HCT116 (cell line): ENCODE results near the gene FAH. TPM values are rescaled to one million over a fixed set of nuclear protein-coding genes. Genes with fewer than 3 reads are reported as not detected.

Experiments
- ATAC-seq: fragments of 200-7000 bp; cut with Tn5 transposase; 2 replicates; pipeline ENCODE4 v1.9.1; 2020; ENCODE audit warnings: mild to moderate bottlenecking, moderate library complexity
- BruUV-seq: library from RNA; stranded (reverse); fragments of 400-500 nt; replicated peaks from 2 replicates; lab custom pipeline; 2021; lab: Mats Ljungman, UMichigan
- CTCF ChIA-PET: fragments of 300-600 bp; sonication (Branson Sonifier 250); formaldehyde crosslinking; loops from one replicate; lab custom pipeline; 2021; ENCODE audit warnings: antibody characterized with exemption; lab: Charles Lee
- POLR2A ChIA-PET: fragments of 300-600, 350-600 bp; sonication (Branson Sonifier 250); formaldehyde crosslinking; loops from one replicate; lab custom pipeline; 2021; ENCODE audit warnings: antibody characterized with exemption; lab: Charles Lee
- RAD21 ChIA-PET, 2 experiments: fragments of 300-600 bp; sonication (Branson Sonifier 250); formaldehyde crosslinking; loops; one replicate each; lab custom pipeline; 2023; ENCODE audit warnings: low total read pairs in 2 of 2; ENCODE audit not compliant: uncharacterized antibody in 2 of 2, unreplicated experiment in 2 of 2, low non-redundant PET in 1 of 2; lab: Charles Lee
- DNase-seq: peaks from one replicate; pipeline ENCODE4 v3.0.0-alpha.2; 2010; ENCODE audit warnings: low read depth, low spot score
- H2AFZ ChIP-seq: fragments of 200-600 bp; shearing (Covaris generic), sonication (generic); 2 replicates; pipeline ENCODE4 v1.6.1; 2017; ENCODE audit warnings: low read depth, mixed run types, mixed read lengths, antibody characterized with exemption, low read length; ENCODE audit not compliant: poor library complexity, severe bottlenecking
- H3K27ac ChIP-seq: 2 replicates; pipeline ENCODE4 v1.5.1; 2012; ENCODE audit warnings: low read depth, low read length
- H3K27me3 ChIP-seq: fragments of 200-600 bp; sonication (generic); 2 replicates; pipeline ENCODE4 v1.6.1; 2016; ENCODE audit warnings: mixed run types, low read length, mixed read lengths; ENCODE audit not compliant: insufficient read depth
- H3K36me3 ChIP-seq, 2 experiments: fragments of 200-500 bp in 1 of 2; fragments of 200-600 bp in 1 of 2; sonication (Bioruptor generic) in 1 of 2; sonication (generic) in 1 of 2; 2 replicates each; pipeline versions ENCODE4 v1.5.1 to v1.6.1; 2014 to 2016; ENCODE audit warnings: low read length in 2 of 2, inconsistent platforms in 1 of 2, mixed read lengths in 1 of 2, mixed run types in 1 of 2; ENCODE audit not compliant: insufficient read depth in 2 of 2, control insufficient read depth in 1 of 2
- H3K4me1 ChIP-seq, 2 experiments: fragments of 200-600 bp in 1 of 2; sonication (generic) in 1 of 2; 2 replicates each; pipeline versions ENCODE4 v1.5.1 to v1.6.1; 2012 to 2017; ENCODE audit warnings: low read length in 2 of 2, inconsistent platforms in 1 of 2, mild to moderate bottlenecking in 1 of 2, mixed read lengths in 1 of 2, mixed run types in 1 of 2, moderate library complexity in 1 of 2; ENCODE audit not compliant: insufficient read depth in 2 of 2, control insufficient read depth in 1 of 2
- H3K4me2 ChIP-seq: fragments of 200-600 bp; sonication (generic); 2 replicates; pipeline ENCODE4 v1.6.1; 2017; ENCODE audit warnings: mixed run types, low read length, mixed read lengths
- H3K4me3 ChIP-seq, 2 experiments: fragments of 200-600 bp in 1 of 2; sonication (generic) in 1 of 2; replicated peaks in 1 of 2; 2 replicates each; pipeline ENCODE4 v1.5.1; 2011 to 2016; ENCODE audit warnings: low read length in 2 of 2, control low read depth in 1 of 2, low read depth in 1 of 2, mild to moderate bottlenecking in 1 of 2, mixed read lengths in 1 of 2, mixed run types in 1 of 2
- H3K79me2 ChIP-seq: fragments of 200-600 bp; sonication (generic); 2 replicates; pipeline ENCODE4 v1.6.1; 2017; ENCODE audit warnings: mild to moderate bottlenecking, mixed run types, low read length, moderate library complexity, mixed read lengths; ENCODE audit not compliant: insufficient read depth
- H3K9ac ChIP-seq: fragments of 200-600 bp; sonication (generic); 2 replicates; pipeline ENCODE4 v1.6.1; 2016; ENCODE audit warnings: low read length, mixed read lengths
- H3K9me2 ChIP-seq: fragments of 200-600 bp; sonication (generic), shearing (Covaris generic); 2 replicates; pipeline ENCODE4 v1.6.1; 2017; ENCODE audit warnings: mixed run types, mild to moderate bottlenecking, moderate library complexity; ENCODE audit not compliant: insufficient read depth
- H3K9me3 ChIP-seq, 2 experiments: fragments of 200-500 bp in 1 of 2; fragments of 200-600 bp in 1 of 2; sonication (Bioruptor generic) in 1 of 2; sonication (generic) in 1 of 2; 2 replicates each; pipeline ENCODE4 v1.6.1; 2014 to 2017; ENCODE audit warnings: low read length in 2 of 2, mixed read lengths in 2 of 2, inconsistent platforms in 1 of 2, low read depth in 1 of 2, mild to moderate bottlenecking in 1 of 2, mixed run types in 1 of 2, moderate library complexity in 1 of 2; ENCODE audit not compliant: control insufficient read depth in 1 of 2, insufficient read depth in 1 of 2
- H4K20me1 ChIP-seq: fragments of 200-600 bp; sonication (generic), shearing (Covaris generic); 2 replicates; pipeline ENCODE4 v1.6.1; 2017; ENCODE audit warnings: mixed run types, mild to moderate bottlenecking, moderate library complexity; ENCODE audit not compliant: insufficient read depth
- ATF3 ChIP-seq: IDR thresholded peaks from 2 replicates; pipeline ENCODE4 v1.6.1; 2012
- CBX3 ChIP-seq: IDR thresholded peaks from 2 replicates; pipeline ENCODE4 v1.6.1; 2012; ENCODE audit warnings: low read depth
- CEBPB ChIP-seq: IDR thresholded peaks from 2 replicates; pipeline ENCODE4 v1.6.1; 2012; ENCODE audit warnings: low read depth
- EGR1 ChIP-seq: IDR thresholded peaks from 2 replicates; pipeline ENCODE4 v1.6.1; 2012; ENCODE audit warnings: low read depth
- ELF1 ChIP-seq: IDR thresholded peaks from 2 replicates; pipeline ENCODE4 v1.6.1; 2012; ENCODE audit warnings: low read depth, borderline replicate concordance
- EZH2phosphoT487 ChIP-seq: fragments of 200-600 bp; IDR thresholded peaks from 2 replicates; pipeline ENCODE4 v1.6.1; 2018; ENCODE audit warnings: antibody characterized with exemption, borderline replicate concordance
- FOSL1 ChIP-seq: IDR thresholded peaks from 2 replicates; pipeline ENCODE4 v1.6.1; 2012; ENCODE audit warnings: low read depth
- JUND ChIP-seq: IDR thresholded peaks from 2 replicates; pipeline ENCODE4 v1.6.1; 2012
- MAX ChIP-seq: IDR thresholded peaks from 2 replicates; pipeline ENCODE4 v1.6.1; 2012
- POLR2A ChIP-seq: IDR thresholded peaks from 2 replicates; pipeline ENCODE4 v1.7.0; 2011; ENCODE audit warnings: borderline replicate concordance; ENCODE audit not compliant: insufficient read depth, insufficient read length; ENCODE audit errors: extremely low read depth
- POLR2AphosphoS5 ChIP-seq: IDR thresholded peaks from 2 replicates; pipeline ENCODE4 v1.6.1; 2011; ENCODE audit warnings: mild to moderate bottlenecking, low read depth, low read length, moderate library complexity
- REST ChIP-seq: IDR thresholded peaks from 2 replicates; pipeline ENCODE4 v1.6.1; 2012; ENCODE audit warnings: low read depth
- SIN3A ChIP-seq: IDR thresholded peaks from 2 replicates; pipeline ENCODE4 v1.6.1; 2012; ENCODE audit warnings: low read depth
- SP1 ChIP-seq: IDR thresholded peaks from 2 replicates; pipeline ENCODE4 v1.6.1; 2012; ENCODE audit warnings: low read depth
- SRF ChIP-seq: IDR thresholded peaks from 2 replicates; pipeline ENCODE4 v1.6.1; 2012; ENCODE audit warnings: low read depth
- TCF7L2 ChIP-seq: IDR thresholded peaks from 2 replicates; pipeline ENCODE4 v1.7.0; 2011; ENCODE audit warnings: borderline replicate concordance, inconsistent platforms; ENCODE audit not compliant: insufficient read depth, insufficient read length; ENCODE audit errors: extremely low read depth
- YY1 ChIP-seq: IDR thresholded peaks from 2 replicates; pipeline ENCODE4 v1.6.1; 2011; ENCODE audit warnings: low read length, low read depth, moderate library complexity, mild to moderate bottlenecking; ENCODE audit not compliant: insufficient replicate concordance; ENCODE audit errors: extremely low read depth
- ZBTB33 ChIP-seq: IDR thresholded peaks from 2 replicates; pipeline ENCODE4 v1.6.1; 2011; ENCODE audit warnings: mild to moderate bottlenecking, low read length, moderate library complexity; ENCODE audit not compliant: insufficient replicate concordance; ENCODE audit errors: extremely low read depth
- ZNF274 ChIP-seq: fragments of 200-500 bp; sonication (Bioruptor generic); IDR thresholded peaks from 2 replicates; pipeline ENCODE4 v1.6.1; 2014; ENCODE audit warnings: mild to moderate bottlenecking, low read depth, low read length, inconsistent platforms
- intact Hi-C: fragments of 100-400 bp; cut with micrococcal nuclease; formaldehyde crosslinking; loops from 2 replicates; pipeline ENCODE4 v1.10.0; 2022
- total RNA-seq: library from RNA; stranded (reverse); gene quantifications from one replicate; pipeline ENCODE4 v1.2.1, GENCODE V29; 2021; ENCODE audit not compliant: unreplicated experiment

FAH gene
- total RNA-seq, 1 experiment from 2014 or later, result 20.0 TPM

- Histone ChIP-seq H3K9ac (no peak overlapping the region), H2AFZ (no peak overlapping the region), H3K27me3 (no peaks in the 10 kb centered on the region), H4K20me1 (no peaks in the 10 kb centered on the region), H3K27ac (no peak overlapping the region), H3K4me3 (no peak overlapping the region), H3K9me3 (no peaks in the 10 kb centered on the region), H3K4me2 (no peak overlapping the region), H3K79me2 (no peaks in the 10 kb centered on the region), H3K9me2 (no peaks in the 10 kb centered on the region), H3K4me1 (no peaks in the 10 kb centered on the region)
- BruUV-seq, result no TSS peak
- CTCF ChIA-PET, result no interaction called here
- intact Hi-C loops, result no loop called here
- POLR2A ChIA-PET, result no interaction called here
- no peak for ATAC-seq
- DNase-seq, result no peak
- RAD21 ChIA-PET, result no interaction called here
- TF ChIP-seq EGR1 (no peak), EZH2phosphoT487 (no peak), POLR2A (no peak), MAX (no peak), REST (no peak), ZNF274 (no peak), ZBTB33 (no peak), SIN3A (no peak), CBX3 (no peak), ATF3 (no peak), POLR2AphosphoS5 (no peak), FOSL1 (no peak), JUND (no peak), CEBPB (no peak), ELF1 (no peak), YY1 (no peak), TCF7L2 (no peak), SRF (no peak), SP1 (no peak)
- TF ChIP-seq, all 23 proteins: peak for 0
- no peaks in the 10 kb centered on the region for H3K36me3 ChIP-seq
These were observed 11.9 kb upstream of the FAH start for GRCh38 chr15:80140909-80141308.
